NCI-H510A treated with DMSO at 0.1 percent for 48 hours (cell line): ENCODE results near the gene CD2AP.
"Not testable (repeated sequence)": the region's sequence is repeated elsewhere in the genome, so short reads cannot be mapped to it uniquely, and the experiment has no call there.

Experiments used
- DNase-seq: peaks from one replicate; lab custom pipeline; 2025; lab: John Stamatoyannopoulos, UW

The CD2AP gene

GRCh38 chr6:47477497-47478232 lies at the start of gene CD2AP:
Gene CD2AP (plus strand): TSS chr6:47477789. CDS start chr6:47478245, 456 bp downstream.
- peak; percentile 86 for DNase-seq

GRCh38 chr6:47428288-47428687 lies 49.3 kb upstream of the CD2AP start:
- no peak for DNase-seq

- DNase-seq, result no peak
Observed at GRCh38 chr6:47428746-47429664, 48.6 kb upstream of the CD2AP start.

GRCh38 chr6:47434372-47435253 lies 43.0 kb upstream of the CD2AP start:
- no peak for DNase-seq

- DNase-seq, result no peak
Observed at GRCh38 chr6:47435254-47435612, 42.4 kb upstream of the CD2AP start.

GRCh38 chr6:47437592-47437991 lies 40.0 kb upstream of the CD2AP start:
- DNase-seq, result no peak

GRCh38 chr6:47438481-47439347 lies 38.9 kb upstream of the CD2AP start:
- DNase-seq, result no peak

GRCh38 chr6:47439348-47439668 lies 38.3 kb upstream of the CD2AP start:
- no peak for DNase-seq

GRCh38 chr6:47440719-47441118 lies 36.9 kb upstream of the CD2AP start:
- DNase-seq, result no peak

GRCh38 chr6:47444964-47445363 lies 32.6 kb upstream of the CD2AP start:
- DNase-seq, result not testable (repeated sequence)

- DNase-seq, result no peak
Observed at GRCh38 chr6:47446669-47447330, 30.8 kb upstream of the CD2AP start.

GRCh38 chr6:47447722-47448121 lies 29.9 kb upstream of the CD2AP start:
- DNase-seq, result no peak

GRCh38 chr6:47451162-47451561 lies 26.4 kb upstream of the CD2AP start:
- no peak for DNase-seq

- DNase-seq, result no peak
Observed at GRCh38 chr6:47452899-47453298, 24.7 kb upstream of the CD2AP start.

- DNase-seq, result no peak
Observed at GRCh38 chr6:47453372-47453936, 24.1 kb upstream of the CD2AP start.

GRCh38 chr6:47454713-47455396 lies 22.7 kb upstream of the CD2AP start:
- no peak for DNase-seq

- no peak for DNase-seq
Observed at GRCh38 chr6:47455533-47456209, 21.9 kb upstream of the CD2AP start.

- DNase-seq, result no peak
Observed at GRCh38 chr6:47456536-47456975, 21.0 kb upstream of the CD2AP start.

- no peak for DNase-seq
Observed at GRCh38 chr6:47457370-47457769, 20.2 kb upstream of the CD2AP start.
